Heart right ventricle (tissue), 16 donors: ENCODE data around the gene EVC. TPM values are rescaled to one million over a fixed set of nuclear protein-coding genes. Genes with fewer than 3 reads are reported as not detected.

Experiments used
- ATAC-seq, 8 donors: fragments of 200-7000 bp; cut with Tn5 transposase; one replicate each; pipeline ENCODE4 v1.9.1; 2020; ENCODE audit warnings: mild to moderate bottlenecking in 8 of 8, moderate library complexity in 8 of 8, moderate number of reproducible peaks in 1 of 8
- DNase-seq, 2 donors: peaks; one replicate each; pipeline ENCODE4 v3.0.0-alpha.2; 2020
- H3K27ac ChIP-seq, 10 donors: fragments of 200-600 bp; sonication (generic) in 2 of 10; one replicate each; pipeline versions ENCODE4 v1.5.0 to v1.8.0; 2020 to 2022; ENCODE audit warnings: mild to moderate bottlenecking in 3 of 10
- H3K27me3 ChIP-seq, 7 donors: fragments of 200-600 bp; one replicate each; pipeline ENCODE4 v1.8.0; 2021 to 2022; ENCODE audit warnings: mild to moderate bottlenecking in 2 of 7
- H3K36me3 ChIP-seq, 9 donors: fragments of 200-600 bp; sonication (generic) in 1 of 9; one replicate each; pipeline versions ENCODE4 v1.5.0 to v1.8.0; 2020 to 2022; ENCODE audit warnings: mild to moderate bottlenecking in 2 of 9
- H3K4me1 ChIP-seq, 9 donors: fragments of 200-600 bp; sonication (generic) in 1 of 9; one replicate each; pipeline versions ENCODE4 v1.5.0 to v1.8.0; 2020 to 2022; ENCODE audit warnings: mild to moderate bottlenecking in 4 of 9
- H3K4me3 ChIP-seq, 10 donors: fragments of 200-600 bp; sonication (generic) in 2 of 10; one replicate each; pipeline versions ENCODE4 v1.5.0 to v1.8.0; 2020 to 2022; ENCODE audit warnings: mild to moderate bottlenecking in 7 of 10, moderate library complexity in 2 of 10
- H3K9me3 ChIP-seq, 11 donors: fragments of 200-600 bp in 10 of 11; sonication (generic) in 2 of 11; one replicate each; pipeline versions ENCODE4 v1.5.0 to v1.8.0; 2013 to 2022; ENCODE audit warnings: mild to moderate bottlenecking in 2 of 11, control low read depth in 1 of 11, moderate library complexity in 1 of 11
- WGBS, 2 donors: extraction: QIAGEN DNeasy Blood & Tissue Kit; methylation state at CpG; one replicate each; pipeline ENCODE4 v1.1.7; 2013; ENCODE audit warnings: inconsistent platforms in 1 of 2; 5-methylcytosine and 5-hydroxymethylcytosine counted together
- intact Hi-C, 10 donors: fragments of 100-400 bp; cut with DNase I; formaldehyde crosslinking; loops; one replicate each; pipeline versions ENCODE4 v1.11.1 to v1.14.2; 2022
- polyA plus RNA-seq, 2 donors: library from polyadenylated mRNA; stranded (reverse); fragments of 200-250 nt; gene quantifications; one replicate each; pipeline ENCODE4 v1.2.3, GENCODE V29; 2013
- total RNA-seq, 10 donors: library from RNA; stranded (reverse); fragmentation: NEBNext Ultra II Directional in 3 of 10; extraction: Animal tissue kit (Norgen Biotek cat#: 25700) in 3 of 10; gene quantifications; one replicate each; pipeline versions ENCODE4 v1.2.1 to v1.2.4, GENCODE V29; 2021 to 2023
- TF ChIP-seq, protein P1 (sequence below), 9 donors: fragments of 200-600 bp; sonication (generic) in 2 of 9; IDR thresholded peaks; one replicate each; pipeline versions ENCODE4 v1.5.0 to v1.8.0; 2021 to 2022; ENCODE audit warnings: antibody characterized with exemption in 9 of 9, mild to moderate bottlenecking in 5 of 9, moderate library complexity in 1 of 9
- donor health status: Arrhythmogenic right ventricular cardiomyopathy.
- donor health status: ischemic (EF 13 %, LVEDD 7.1; RV severe dilation, severe dysfunction).
- donor health status: healthy with polysubstance abuse.
- donor health status: DM: no; HTN: yes; CAD: no.
- donor health status: DM: no; HTN: no; CAD: no.
- donor health status: ischemic (EF 25% LVEDD 6.9; RV normal size, moderate dysfunction).
- donor health status: ischemic (EF 25% LVEDD 5.7; RV mildly dilated, moderate dysfunction).
- donor health status: healthy.
- donor health status: DM: yes; HTN: yes; CAD: no.
- donor health status: Ischemic cardiomyopathy.
- donor health status: ischemic (EF 35%, LVEDD 5.7; RV mildly dilated, moderate dysfunction).
- donor health status: nonischemic (EF 11% LVEDD 7.7; RV severe dilation, severe dysfunction).
- donor health status: DM: yes; HTN: yes; CAD: no.
- donor health status: PGD.
- donor health status: ischemic (EF 29% LVEDD 5.4; RV normal size, mild dysfunction).
- donor health status: nonischemic (EF 23%, LVEDD 6.1; RV moderate dilation, normal function).

The EVC gene
- total and polyA plus RNA-seq, 12 donors: 0.97 to 7.5 (median 4.8) TPM

DNA sequence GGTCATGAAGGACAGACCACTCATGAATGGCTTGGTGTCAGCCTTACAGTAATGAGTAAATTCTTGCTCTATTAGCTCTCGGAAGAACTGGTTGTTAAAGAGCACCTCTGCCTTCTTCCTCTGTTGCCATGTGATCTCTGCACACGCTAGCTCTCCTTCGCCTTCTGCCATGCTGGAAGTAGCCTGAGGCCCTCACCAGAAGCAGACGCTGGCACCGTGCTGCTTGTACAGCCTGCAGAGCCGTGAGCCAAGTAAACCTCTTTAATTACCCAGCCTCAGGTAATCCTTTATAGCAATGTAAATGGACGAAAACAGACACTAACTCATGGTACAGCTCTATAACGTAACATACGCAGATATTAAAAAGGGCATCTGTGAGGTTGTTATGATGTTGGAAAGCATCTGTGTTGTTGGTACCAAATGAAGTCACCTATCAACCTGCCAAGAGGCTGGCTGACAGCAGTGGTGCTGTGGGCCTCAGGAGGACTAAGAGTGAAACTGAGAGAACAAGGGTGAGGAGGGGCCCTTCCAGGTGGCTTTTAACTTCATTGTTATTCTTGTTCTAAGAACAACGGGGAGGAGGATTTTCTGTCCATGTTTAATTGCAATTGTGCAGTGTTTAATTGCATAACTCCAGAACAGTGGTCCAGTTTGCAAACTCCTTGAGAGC lies 112.7 kb downstream of the EVC start:
- 91% methylated on average over 10 of the region's 10 CpGs for WGBS, 2 donors
- TF ChIP-seq, protein P1, sequence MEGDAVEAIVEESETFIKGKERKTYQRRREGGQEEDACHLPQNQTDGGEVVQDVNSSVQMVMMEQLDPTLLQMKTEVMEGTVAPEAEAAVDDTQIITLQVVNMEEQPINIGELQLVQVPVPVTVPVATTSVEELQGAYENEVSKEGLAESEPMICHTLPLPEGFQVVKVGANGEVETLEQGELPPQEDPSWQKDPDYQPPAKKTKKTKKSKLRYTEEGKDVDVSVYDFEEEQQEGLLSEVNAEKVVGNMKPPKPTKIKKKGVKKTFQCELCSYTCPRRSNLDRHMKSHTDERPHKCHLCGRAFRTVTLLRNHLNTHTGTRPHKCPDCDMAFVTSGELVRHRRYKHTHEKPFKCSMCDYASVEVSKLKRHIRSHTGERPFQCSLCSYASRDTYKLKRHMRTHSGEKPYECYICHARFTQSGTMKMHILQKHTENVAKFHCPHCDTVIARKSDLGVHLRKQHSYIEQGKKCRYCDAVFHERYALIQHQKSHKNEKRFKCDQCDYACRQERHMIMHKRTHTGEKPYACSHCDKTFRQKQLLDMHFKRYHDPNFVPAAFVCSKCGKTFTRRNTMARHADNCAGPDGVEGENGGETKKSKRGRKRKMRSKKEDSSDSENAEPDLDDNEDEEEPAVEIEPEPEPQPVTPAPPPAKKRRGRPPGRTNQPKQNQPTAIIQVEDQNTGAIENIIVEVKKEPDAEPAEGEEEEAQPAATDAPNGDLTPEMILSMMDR (IDR thresholded peaks at IDR 0.05): no peak
- Histone ChIP-seq H3K27me3 (no peaks in the 10 kb centered on the region), H3K27ac (no peak overlapping the region), H3K4me1 (peaks cover 0 to 20% (median 6%) of the 10 kb centered on the region in 9 donors), H3K9me3 (no peaks in the 10 kb centered on the region), H3K36me3 (peaks cover 0 to 36% (median 0%) of the 10 kb centered on the region in 9 donors), H3K4me3 (no peak overlapping the region)
- intact Hi-C loops: loop anchor here in 3 of 10 donors (5.0 to 10.0 kb wide), 3 partner anchors 141 to 159 kb away; no protein-coding TSS in a partner anchor
- DNase-seq: no peak
- no peak for ATAC-seq

DNA sequence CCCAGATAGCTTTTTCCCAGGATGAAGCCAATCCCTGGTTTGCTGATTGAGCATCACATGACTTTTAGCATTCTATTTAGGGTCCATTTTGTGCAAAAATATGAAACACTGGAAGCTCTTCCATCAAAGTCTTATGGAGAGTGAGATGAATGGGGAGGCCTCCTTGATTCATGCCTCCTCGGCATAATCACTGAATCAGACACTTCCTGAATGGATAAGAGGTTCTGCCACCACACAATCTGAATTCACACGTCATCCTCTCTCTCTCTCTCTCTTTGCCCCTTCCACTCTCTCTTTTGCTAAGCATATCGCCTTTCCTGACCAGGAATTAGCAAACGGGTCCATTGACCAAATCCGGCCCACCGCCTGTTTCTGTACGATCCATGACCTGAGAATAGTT lies 113.2 kb downstream of the EVC start:
- TF ChIP-seq, protein P1 (IDR thresholded peaks at IDR 0.05): no peak
- WGBS, 2 donors: 86 to 90% methylated on average over 7 of the region's 7 CpGs
- no peak overlapping the region for H3K27ac ChIP-seq
- ATAC-seq (no peak), DNase-seq (no peak)
- intact Hi-C loops: loop anchor here in 3 of 10 donors (5.0 to 10.0 kb wide), 3 partner anchors 141 to 158 kb away; no protein-coding TSS in a partner anchor
- H3K4me3 ChIP-seq: no peak overlapping the region
- H3K9me3 ChIP-seq: no peaks in the 10 kb centered on the region
- no peaks in the 10 kb centered on the region for H3K27me3 ChIP-seq
- peaks cover 0 to 34% (median 0%) of the 10 kb centered on the region in 9 donors for H3K36me3 ChIP-seq
- peaks cover 0 to 20% (median 6%) of the 10 kb centered on the region in 9 donors for H3K4me1 ChIP-seq

DNA sequence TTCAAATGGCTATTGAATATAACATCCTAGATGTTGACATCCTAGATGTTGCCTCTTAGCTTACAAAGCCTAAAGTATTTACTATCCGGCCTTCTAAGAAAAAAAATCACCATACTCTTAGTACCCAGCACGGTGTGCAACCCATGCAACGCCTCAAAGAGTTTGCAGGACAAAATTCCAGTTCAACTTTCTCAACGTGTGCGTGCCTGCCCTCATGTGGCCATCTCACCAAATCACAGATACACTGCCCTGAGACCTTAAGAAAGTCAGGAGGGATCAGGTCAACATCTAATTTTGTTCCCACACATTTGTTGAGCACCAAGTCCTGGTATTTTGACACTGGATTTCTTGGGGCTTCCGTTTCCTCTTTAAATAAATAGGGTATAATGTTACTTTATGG lies 113.6 kb downstream of the EVC start:
- peaks cover 0 to 30% (median 0%) of the 10 kb centered on the region in 9 donors for H3K36me3 ChIP-seq
- H3K27ac ChIP-seq: no peak overlapping the region
- no peaks in the 10 kb centered on the region for H3K27me3 ChIP-seq
- DNase-seq (no peak), ATAC-seq (no peak)
- intact Hi-C loops: loop anchor here in 3 of 10 donors (5.0 to 10.0 kb wide), 3 partner anchors 140 to 158 kb away; no protein-coding TSS in a partner anchor
- 62 to 64% methylated on average over 6 of the region's 6 CpGs for WGBS, 2 donors
- H3K4me1 ChIP-seq: peaks cover 0 to 20% (median 6%) of the 10 kb centered on the region in 9 donors
- H3K9me3 ChIP-seq: no peaks in the 10 kb centered on the region
- TF ChIP-seq, protein P1 (IDR thresholded peaks at IDR 0.05): peak in 7 of 9 donors; percentile 23 to 59 (median 37)
- no peak overlapping the region for H3K4me3 ChIP-seq

DNA sequence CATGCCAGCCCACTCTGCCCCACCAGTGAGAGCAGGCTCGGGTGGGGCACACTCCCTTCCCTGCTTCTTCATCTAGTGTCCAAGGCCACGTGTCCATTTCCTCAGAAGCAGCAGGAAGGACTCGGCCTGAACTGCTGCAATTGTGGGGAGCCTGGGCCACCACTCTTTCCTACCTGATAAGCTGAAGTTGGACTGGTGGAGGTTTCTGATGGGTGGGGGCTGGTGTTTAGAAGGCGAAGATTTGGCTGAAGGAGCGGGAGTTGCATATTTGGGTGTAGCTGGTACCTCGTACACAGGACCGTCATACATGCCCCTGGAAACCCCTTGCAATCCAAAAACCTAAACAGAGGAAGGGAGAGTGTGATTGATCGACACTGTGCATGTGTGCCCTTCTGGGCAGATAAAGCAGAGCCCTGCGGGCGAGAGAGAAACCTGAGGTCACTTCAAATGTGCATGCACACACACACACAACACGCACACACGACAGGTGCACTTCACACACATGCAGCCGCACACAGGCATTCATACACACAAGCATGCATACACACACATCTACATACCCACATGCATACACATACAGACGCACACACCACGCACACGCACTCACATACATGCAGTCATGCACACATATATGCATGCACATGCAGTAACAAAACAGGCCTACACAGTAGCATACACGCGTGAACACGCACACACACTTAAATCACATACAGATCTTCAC lies 114.5 kb downstream of the EVC start:
- intact Hi-C loops: loop anchor here in 2 of 10 donors (10.0 kb wide), 2 partner anchors 139 to 149 kb away; no protein-coding TSS in a partner anchor
- no peaks in the 10 kb centered on the region for H3K9me3 ChIP-seq
- H3K4me3 ChIP-seq: no peak overlapping the region
- H3K4me1 ChIP-seq: peaks cover 0 to 20% (median 6%) of the 10 kb centered on the region in 9 donors
- peaks cover 0 to 24% (median 0%) of the 10 kb centered on the region in 9 donors for H3K36me3 ChIP-seq
- WGBS, 2 donors: 84 to 90% methylated on average over 19 of the region's 19 CpGs
- no peaks in the 10 kb centered on the region for H3K27me3 ChIP-seq
- TF ChIP-seq, protein P1 (IDR thresholded peaks at IDR 0.05): no peak
- no peak for ATAC-seq
- no peak overlapping the region for H3K27ac ChIP-seq
- DNase-seq: no peak
